GM12878 (cell line): ENCODE data around the gene NR6A1. TPM values are rescaled to one million over a fixed set of nuclear protein-coding genes. Genes with fewer than 3 reads are reported as not detected.

Experiments
- ATAC-seq: fragments of 200-7000 bp; cut with Tn5 transposase; 3 replicates; pipeline ENCODE4 v1.9.1; 2020; ENCODE audit warnings: mild to moderate bottlenecking, moderate library complexity
- BruUV-seq: library from RNA; stranded (reverse); fragments of 400-500 nt; replicated peaks from 2 replicates; lab custom pipeline; 2021; lab: Mats Ljungman, UMichigan
- CTCF ChIA-PET: fragments of 300-600 bp; sonication (Branson Sonifier 250); formaldehyde crosslinking; extraction: SDS; loops from one replicate; lab custom pipeline; 2021; ENCODE audit warnings: inconsistent platforms; lab: Yijun Ruan, JAX
- POLR2A ChIA-PET: fragments of 350-600 bp; formaldehyde crosslinking; extraction: SDS; loops from one replicate; lab custom pipeline; 2021; ENCODE audit warnings: inconsistent platforms; lab: Charles Lee
- RAD21 ChIA-PET: fragments of 300-600 bp; sonication (Branson Sonifier 250); formaldehyde crosslinking; loops from one replicate; lab custom pipeline; 2023; ENCODE audit warnings: antibody characterized with exemption; ENCODE audit not compliant: unreplicated experiment; lab: Charles Lee
- SMC1A ChIA-PET: fragments of 300-600 bp; sonication (Branson Sonifier 250); formaldehyde crosslinking; loops from one replicate; lab custom pipeline; 2023; ENCODE audit not compliant: unreplicated experiment, uncharacterized antibody; lab: Charles Lee
- DNase-seq: peaks from one replicate; pipeline ENCODE4 v3.0.0-alpha.2; 2011; ENCODE audit warnings: low read depth, low spot score
- FAIRE-seq: peaks from 3 replicates; lab custom pipeline; 2011; peaks lifted over from hg19 to GRCh38; lab: Jason Lieb, UNC
- H2AFZ ChIP-seq: 2 replicates; pipeline ENCODE4 v1.6.0; 2011; ENCODE audit warnings: low read depth, low read length, control low read depth; ENCODE audit not compliant: control insufficient read depth
- H3K27ac ChIP-seq: 2 replicates; pipeline ENCODE4 v1.5.1; 2011; ENCODE audit warnings: control low read depth; ENCODE audit not compliant: control insufficient read depth, insufficient read depth
- H3K27me3 ChIP-seq, 2 experiments: replicated peaks in 1 of 2; 2 replicates each; pipeline versions ENCODE4 v1.6.0 to v1.6.1; 2011; ENCODE audit warnings: low read length in 1 of 2; ENCODE audit not compliant: control insufficient read depth in 2 of 2, insufficient read depth in 2 of 2
- H3K36me3 ChIP-seq, 2 experiments: 2 replicates each; pipeline ENCODE4 v1.5.1; 2011; ENCODE audit warnings: low read length in 1 of 2; ENCODE audit not compliant: control insufficient read depth in 2 of 2, insufficient read depth in 2 of 2
- H3K4me1 ChIP-seq: 2 replicates; pipeline ENCODE4 v1.6.1; 2011; ENCODE audit warnings: mild to moderate bottlenecking, low read length, moderate library complexity, mixed read lengths; ENCODE audit not compliant: control insufficient read depth, insufficient read depth
- H3K4me2 ChIP-seq: 2 replicates; pipeline ENCODE4 v1.6.0; 2011; ENCODE audit warnings: control low read depth; ENCODE audit not compliant: control insufficient read depth, insufficient read depth
- H3K4me3 ChIP-seq: fragments of 200-600 bp; sonication (generic); 2 replicates; pipeline ENCODE4 v1.5.1; 2016
- H3K79me2 ChIP-seq: 2 replicates; pipeline ENCODE4 v1.6.0; 2011; ENCODE audit warnings: low read length; ENCODE audit not compliant: control insufficient read depth, insufficient read depth
- H3K9ac ChIP-seq: 2 replicates; pipeline ENCODE4 v1.8.0; 2011; ENCODE audit warnings: low read length, control low read depth, mixed read lengths; ENCODE audit not compliant: control insufficient read depth, insufficient read depth
- H3K9me3 ChIP-seq: replicated peaks from 3 replicates; pipeline ENCODE4 v1.5.1; 2011; ENCODE audit warnings: mild to moderate bottlenecking, low read length; ENCODE audit not compliant: control insufficient read depth, insufficient read depth
- H4K20me1 ChIP-seq: 2 replicates; pipeline ENCODE4 v1.6.0; 2011; ENCODE audit not compliant: control insufficient read depth, insufficient read depth
- CHD2 ChIP-seq: IDR thresholded peaks from 2 replicates; pipeline ENCODE4 v1.6.1; 2011; ENCODE audit warnings: low read depth, low read length, improper control_type of control experiment, borderline replicate concordance
- CTCF ChIP-seq, 3 experiments: IDR thresholded peaks in 2 of 3; conservative IDR thresholded peaks in 1 of 3; 2 replicates each; pipeline ENCODE4 v1.5.1; 2011; ENCODE audit warnings: low read depth in 3 of 3, low read length in 3 of 3, mild to moderate bottlenecking in 3 of 3, control low read depth in 2 of 3, moderate library complexity in 2 of 3, inconsistent platforms in 1 of 3, mixed read lengths in 1 of 3; ENCODE audit not compliant: control insufficient read depth in 2 of 3, insufficient read depth in 1 of 3; ENCODE audit errors: extremely low read depth in 1 of 3
- E2F4 ChIP-seq: IDR thresholded peaks from 2 replicates; pipeline ENCODE4 v1.6.1; 2012; ENCODE audit warnings: low read depth, low read length, improper control_type of control experiment
- E2F8 ChIP-seq: fragments of 450-650 bp; IDR thresholded peaks from 2 replicates; pipeline ENCODE4 v1.6.1; 2018; ENCODE audit warnings: mild to moderate bottlenecking, low read depth, moderate library complexity; ENCODE audit not compliant: partially characterized antibody
- HDAC2 ChIP-seq: fragments of 200-600 bp; sonication (generic); IDR thresholded peaks from 2 replicates; pipeline ENCODE4 v1.6.1; 2017
- IKZF2 ChIP-seq, 2 experiments: fragments of 450-650 bp; IDR thresholded peaks; 2 replicates each; pipeline ENCODE4 v1.6.1; 2017; ENCODE audit warnings: mild to moderate bottlenecking in 2 of 2, moderate library complexity in 2 of 2
- MEF2A ChIP-seq: IDR thresholded peaks from 2 replicates; pipeline ENCODE4 v1.6.1; 2011; ENCODE audit warnings: low read depth, mild to moderate bottlenecking, low read length, moderate library complexity; ENCODE audit not compliant: insufficient read depth
- NBN ChIP-seq: fragments of 450-650 bp; IDR thresholded peaks from 2 replicates; pipeline ENCODE4 v1.6.1; 2016
- NR2C2 ChIP-seq: IDR thresholded peaks from 2 replicates; pipeline ENCODE4 v1.6.1; 2011; ENCODE audit warnings: borderline replicate concordance, low read depth; ENCODE audit not compliant: control insufficient read depth, insufficient read length
- NR2F1 ChIP-seq: fragments of 450-650 bp; conservative IDR thresholded peaks from 2 replicates; pipeline ENCODE4 v1.6.1; 2017; ENCODE audit warnings: mild to moderate bottlenecking
- SREBF1 ChIP-seq: IDR thresholded peaks from 2 replicates; pipeline ENCODE4 v1.6.1; 2012; ENCODE audit warnings: mild to moderate bottlenecking, low read length
- TAF1 ChIP-seq: IDR thresholded peaks from 2 replicates; pipeline ENCODE4 v1.6.1; 2011; ENCODE audit warnings: mild to moderate bottlenecking, low read depth, low read length, borderline replicate concordance
- ZNF592 ChIP-seq: fragments of 450-650 bp; IDR thresholded peaks from 2 replicates; pipeline ENCODE4 v1.6.1; 2017; ENCODE audit warnings: mild to moderate bottlenecking, moderate library complexity
- WGBS: methylation state at CpG from one replicate; pipeline ENCODE4 v1.1.6; 2016; ENCODE audit warnings: low lambda C conversion rate; ENCODE audit not compliant: insufficient replicate concordance, insufficient coverage; ENCODE audit errors: missing lambda C conversion rate; 5-methylcytosine and 5-hydroxymethylcytosine counted together
- in situ Hi-C: fragments of 300-500 bp; cut with MboI; formaldehyde crosslinking; loops from 9 replicates; pipeline ENCODE4 v1.14.3; 2018; ENCODE audit warnings: mixed read lengths
- intact Hi-C: fragments of 100-400 bp; cut with micrococcal nuclease; formaldehyde crosslinking; loops from one replicate; pipeline ENCODE4 v1.14.2; 2022; ENCODE audit not compliant: unreplicated experiment
- polyA plus RNA-seq, 11 experiments: library from polyadenylated mRNA; depleted of rRNA in 4 of 11; unstranded in 6 of 11; stranded (reverse) in 5 of 11; fragments of >200 nt; fragmentation: Nextera tagmentation in 4 of 11; fragmentation: Illumina TruSeq in 1 of 11; extraction: Ambion mirVana in 4 of 11; extraction: Trizol in 1 of 11; gene quantifications; 1 replicate in 1 of 11; 2 replicates in 10 of 11; pipeline versions ENCODE4 v1.2.1 to v1.2.3, GENCODE V29; 2011 to 2016; ENCODE audit warnings: inconsistent platforms in 2 of 11, missing spikeins in 2 of 11, low read depth in 1 of 11
- total RNA-seq, 4 experiments: library from RNA; depleted of rRNA in 3 of 4; stranded (reverse); fragments of >200 nt in 3 of 4; fragmentation: Illumina TruSeq in 1 of 4; extraction: Trizol in 1 of 4; gene quantifications; 2 replicates each; pipeline versions ENCODE4 v1.2.1 to v1.2.3, GENCODE V29; 2013 to 2021

Gene NR6A1
- total and polyA plus RNA-seq, 10 of the 15 experiments (the other 5 are each of a cell fraction or from before 2014, with no cell fraction given) = 1.2 to 9.2 (median 4.6) TPM

GRCh38 chr9:124797343-124798103 is 26.4 kb upstream of the NR6A1 start:
- DNase-seq = no peak
- in situ Hi-C loops = no loop called here
- Histone ChIP-seq H3K9me3 (no peaks in the 10 kb centered on the region), H3K9ac (no peak overlapping the region), H3K36me3 (no peaks in the 10 kb centered on the region), H3K27me3 (no peaks in the 10 kb centered on the region), H2AFZ (no peak overlapping the region), H4K20me1 (no peaks in the 10 kb centered on the region), H3K4me3 (no peak overlapping the region), H3K79me2 (no peaks in the 10 kb centered on the region), H3K4me1 (0 out of 2 replicates have a peak, but pooled peaks cover 2% of the 10 kb centered on the region), H3K4me2 (no peak overlapping the region), H3K27ac (no peak overlapping the region)
- 77% methylated on average over 10 of the region's 10 CpGs for WGBS
- FAIRE-seq = no peak
- ChIA-PET SMC1A (interaction anchor here (1.0 to 1.5 kb wide), 3 partner anchors 16 to 32 kb away, joined by 3 to 6 read pairs (median 4); no protein-coding TSS in a partner anchor), POLR2A (no interaction called here), RAD21 (interaction anchor here (1.3 kb wide), 1 partner anchor 18 kb away, joined by 3 read pairs; no protein-coding TSS in a partner anchor), CTCF (interaction anchor here (1.2 to 3.7 kb wide), 4 partner anchors 10 to 55 kb away, joined by 4 to 27 read pairs (median 6); partner anchors contain the start of gene WDR38)
- intact Hi-C loops = no loop called here
- ATAC-seq = no peak
- BruUV-seq = no TSS peak
- TF ChIP-seq CHD2 = no peak
- no peak for TF ChIP-seq E2F4
- TF ChIP-seq NR2C2 = no peak
- no peak for TF ChIP-seq NBN
- no peak for TF ChIP-seq ZNF592
- no peak for TF ChIP-seq TAF1
- TF ChIP-seq SREBF1 = no peak
- no peak for TF ChIP-seq E2F8
- TF ChIP-seq NR2F1 = no peak
- TF ChIP-seq HDAC2 = no peak
- no peak for TF ChIP-seq IKZF2 (IDR thresholded peaks at IDR 0.05)
- no peak for TF ChIP-seq CTCF (IDR thresholded peaks at IDR 0.05 in 2 of 3, conservative IDR thresholded peaks at IDR 0.05 in 1 of 3; ENCODE audit: control insufficient read depth in 2 of 3, extremely low read depth in 1 of 3, insufficient read depth in 1 of 3, low read depth in 3 of 3, low read length in 3 of 3)
- no peak for TF ChIP-seq MEF2A
